HepG2 (cell line): ENCODE results near the gene RABGGTA. TPM values are rescaled to one million over a fixed set of nuclear protein-coding genes. Genes with fewer than 3 reads are reported as not detected.

Source experiments
- AKAP8 ChIP-seq: sonication (generic); formaldehyde crosslinking; IDR thresholded peaks from 2 replicates; pipeline ENCODE4 v1.5.1; 2020; ENCODE audit warnings: mild to moderate bottlenecking, missing genetic modification reagents
- BHLHE40 ChIP-seq: IDR thresholded peaks from 2 replicates; pipeline ENCODE4 v1.6.1; 2011; ENCODE audit warnings: low read length, improper control_type of control experiment
- CHD4 ChIP-seq: fragments of 200-600 bp; sonication (generic); IDR thresholded peaks from 2 replicates; pipeline ENCODE4 v1.7.0; 2017; ENCODE audit warnings: mild to moderate bottlenecking, low read length, borderline replicate concordance
- CREB1 ChIP-seq, 2 experiments: fragments of 450-650 bp in 1 of 2; IDR thresholded peaks; 2 replicates each; pipeline ENCODE4 v1.6.1; 2016 to 2017; ENCODE audit warnings: control low read depth in 1 of 2, mild to moderate bottlenecking in 1 of 2, missing compliant biosample characterization in 1 of 2, missing genetic modification characterization in 1 of 2
- ERF ChIP-seq: IDR thresholded peaks from 2 replicates; pipeline ENCODE4 v1.6.1; 2018; ENCODE audit warnings: missing biosample characterization, missing genetic modification reagents
- ETV6 ChIP-seq: sonication (generic); formaldehyde crosslinking; conservative IDR thresholded peaks from 2 replicates; pipeline ENCODE4 v1.4.0; 2020; ENCODE audit warnings: missing genetic modification reagents
- HNF1B ChIP-seq: sonication (generic); formaldehyde crosslinking; IDR thresholded peaks from 2 replicates; pipeline ENCODE4 v1.5.1; 2020; ENCODE audit warnings: mild to moderate bottlenecking, moderate library complexity, missing genetic modification reagents
- IKZF5 ChIP-seq: IDR thresholded peaks from 2 replicates; pipeline ENCODE4 v1.6.1; 2018; ENCODE audit warnings: missing genetic modification reagents, mild to moderate bottlenecking, missing compliant biosample characterization
- IRF9 ChIP-seq: sonication (generic); formaldehyde crosslinking; IDR thresholded peaks from 2 replicates; pipeline ENCODE4 v1.8.0; 2022; ENCODE audit warnings: missing genetic modification reagents, mild to moderate bottlenecking, borderline replicate concordance
- KDM5B ChIP-seq: sonication (generic); formaldehyde crosslinking; IDR thresholded peaks from 2 replicates; pipeline ENCODE4 v1.4.0; 2020; ENCODE audit warnings: missing genetic modification reagents, mild to moderate bottlenecking, borderline replicate concordance
- PRMT3 ChIP-seq: sonication (generic); formaldehyde crosslinking; IDR thresholded peaks from 2 replicates; pipeline ENCODE4 v1.8.1; 2022; ENCODE audit warnings: low read depth, mild to moderate bottlenecking, moderate library complexity, missing genetic modification reagents, borderline replicate concordance
- SOX6 ChIP-seq, 2 experiments: fragments of 450-650 bp in 1 of 2; sonication (generic) in 1 of 2; formaldehyde crosslinking in 1 of 2; IDR thresholded peaks; 2 replicates each; pipeline versions ENCODE4 v1.4.0 to v1.6.1; 2017 to 2020; ENCODE audit warnings: antibody characterized with exemption in 1 of 2, mild to moderate bottlenecking in 1 of 2, missing genetic modification reagents in 1 of 2
- THRA ChIP-seq: sonication (generic); formaldehyde crosslinking; IDR thresholded peaks from 2 replicates; pipeline ENCODE4 v1.4.0; 2020; ENCODE audit warnings: missing genetic modification reagents, borderline replicate concordance
- ZNF160 ChIP-seq: sonication (generic); formaldehyde crosslinking; IDR thresholded peaks from 2 replicates; pipeline ENCODE4 v1.8.0; 2022; ENCODE audit warnings: mild to moderate bottlenecking, inconsistent platforms, missing genetic modification reagents
- ZNF335 ChIP-seq: sonication (generic); formaldehyde crosslinking; IDR thresholded peaks from 2 replicates; pipeline ENCODE4 v1.4.0; 2020; ENCODE audit warnings: missing genetic modification reagents
- ZNF367 ChIP-seq: sonication (generic); formaldehyde crosslinking; IDR thresholded peaks from 2 replicates; pipeline ENCODE4 v1.4.0; 2020; ENCODE audit warnings: missing genetic modification reagents, borderline replicate concordance
- ZNF614 ChIP-seq: IDR thresholded peaks from 2 replicates; pipeline ENCODE4 v1.6.1; 2018; ENCODE audit warnings: missing biosample characterization, missing genetic modification reagents, inconsistent platforms, borderline replicate concordance
- ZNF644 ChIP-seq: IDR thresholded peaks from 2 replicates; pipeline ENCODE4 v1.6.1; 2016; ENCODE audit warnings: low read depth
- polyA plus RNA-seq, 8 experiments: library from polyadenylated mRNA; depleted of rRNA in 3 of 8; stranded (reverse) in 7 of 8; unstranded in 1 of 8; fragments of >200 nt; fragmentation: Illumina TruSeq in 4 of 8; extraction: Trizol in 4 of 8; gene quantifications; 2 replicates each; pipeline versions ENCODE4 v1.2.1 to v1.2.3, GENCODE V29; 2011 to 2016; ENCODE audit warnings: low read depth in 4 of 8, missing spikeins in 1 of 8, mixed read lengths in 1 of 8; ENCODE audit not compliant: insufficient read depth in 1 of 8
- total RNA-seq, 5 experiments: library from RNA; depleted of rRNA; stranded (reverse); fragments of >200 nt; fragmentation: Illumina TruSeq; extraction: Trizol; gene quantifications; 2 replicates each; pipeline ENCODE4 v1.2.3, GENCODE V29; 2016; ENCODE audit warnings: low read depth in 1 of 5
- TF ChIP-seq, protein P1 (sequence below): sonication (generic); formaldehyde crosslinking; IDR thresholded peaks from 2 replicates; pipeline ENCODE4 v1.4.0; 2020; ENCODE audit warnings: missing genetic modification reagents

Gene RABGGTA
- total and polyA plus RNA-seq, 2 of the 13 experiments (the other 11 are each of a cell fraction or from before 2014, with no cell fraction given) = 57.9 to 90.8 TPM

- TF ChIP-seq PRMT3 (no peak), CHD4 (0 out of 2 replicates have a peak, but pooled peaks have one; percentile 22), BHLHE40 (0 out of 2 replicates have a peak, but pooled peaks have one; percentile 2), IKZF5 (peak; percentile 62), ZNF644 (CRISPR knock-in tag) (peak; percentile 81), CREB1 (IDR thresholded peaks at IDR 0.05) (peak; percentile 27; the same call in 1 of the 2 replicates), CREB1 (CRISPR knock-in tag; IDR thresholded peaks at IDR 0.05) (no peak), AKAP8 (peak; percentile 88; the same call in 1 of the 2 replicates), ZNF335 (CRISPR knock-in tag) (0 out of 2 replicates have a peak, but pooled peaks have one; percentile 58), ERF (CRISPR knock-in tag) (peak; percentile 6; the same call in 1 of the 2 replicates), ZNF614 (CRISPR knock-in tag) (peak; percentile 11; the same call in 1 of the 2 replicates), KDM5B (CRISPR knock-in tag) (0 out of 2 replicates have a peak, but pooled peaks have one; percentile 9), HNF1B (CRISPR knock-in tag) (0 out of 2 replicates have a peak, but pooled peaks have one; percentile 13), SOX6 (IDR thresholded peaks at IDR 0.05) (no peak), SOX6 (CRISPR knock-in tag; IDR thresholded peaks at IDR 0.05) (peak; percentile 29; the same call in 1 of the 2 replicates), IRF9 (CRISPR knock-in tag) (peak; percentile 98), ZNF160 (CRISPR knock-in tag) (no peak), THRA (peak; percentile 35), ZNF367 (no peak), ETV6 (CRISPR knock-in tag) (0 out of 2 replicates have a peak, but pooled peaks have one; percentile 23)
- TF ChIP-seq, protein P1, sequence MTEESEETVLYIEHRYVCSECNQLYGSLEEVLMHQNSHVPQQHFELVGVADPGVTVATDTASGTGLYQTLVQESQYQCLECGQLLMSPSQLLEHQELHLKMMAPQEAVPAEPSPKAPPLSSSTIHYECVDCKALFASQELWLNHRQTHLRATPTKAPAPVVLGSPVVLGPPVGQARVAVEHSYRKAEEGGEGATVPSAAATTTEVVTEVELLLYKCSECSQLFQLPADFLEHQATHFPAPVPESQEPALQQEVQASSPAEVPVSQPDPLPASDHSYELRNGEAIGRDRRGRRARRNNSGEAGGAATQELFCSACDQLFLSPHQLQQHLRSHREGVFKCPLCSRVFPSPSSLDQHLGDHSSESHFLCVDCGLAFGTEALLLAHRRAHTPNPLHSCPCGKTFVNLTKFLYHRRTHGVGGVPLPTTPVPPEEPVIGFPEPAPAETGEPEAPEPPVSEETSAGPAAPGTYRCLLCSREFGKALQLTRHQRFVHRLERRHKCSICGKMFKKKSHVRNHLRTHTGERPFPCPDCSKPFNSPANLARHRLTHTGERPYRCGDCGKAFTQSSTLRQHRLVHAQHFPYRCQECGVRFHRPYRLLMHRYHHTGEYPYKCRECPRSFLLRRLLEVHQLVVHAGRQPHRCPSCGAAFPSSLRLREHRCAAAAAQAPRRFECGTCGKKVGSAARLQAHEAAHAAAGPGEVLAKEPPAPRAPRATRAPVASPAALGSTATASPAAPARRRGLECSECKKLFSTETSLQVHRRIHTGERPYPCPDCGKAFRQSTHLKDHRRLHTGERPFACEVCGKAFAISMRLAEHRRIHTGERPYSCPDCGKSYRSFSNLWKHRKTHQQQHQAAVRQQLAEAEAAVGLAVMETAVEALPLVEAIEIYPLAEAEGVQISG (CRISPR knock-in tag) = peak; percentile 77; the same call in 1 of the 2 replicates
Measured at GRCh38 chr14:24252289-24253124, 18.9 kb downstream of the RABGGTA start (continued).
